ENCODE data around the gene SSU72. TPM values are rescaled to one million over a fixed set of nuclear protein-coding genes. Genes with fewer than 3 reads are reported as not detected.
"Not testable (repeated sequence)": the region's sequence is repeated elsewhere in the genome, so short reads cannot be mapped to it uniquely, and the experiment has no call there.

The SSU72 gene
- polyA plus RNA-seq, 1 experiment: 113 TPM

GRCh38 chr1:1512425-1512824 is 62.2 kb downstream of the SSU72 start:
- H3K9me3 ChIP-seq (ENCODE audit: control insufficient read depth, insufficient read depth, low read length); CTCF ChIA-PET; POLR2A ChIA-PET; H3K27me3 ChIP-seq (ENCODE audit: control insufficient read depth, insufficient read depth, low read length); DNase-seq (ENCODE audit: low read depth, low spot score); H3K27ac ChIP-seq (ENCODE audit: low read depth, low read length): not testable (repeated sequence)
- H3K4me3 ChIP-seq (ENCODE audit: low read depth, low read length): peak overlapping the region; percentile 60

DNA sequence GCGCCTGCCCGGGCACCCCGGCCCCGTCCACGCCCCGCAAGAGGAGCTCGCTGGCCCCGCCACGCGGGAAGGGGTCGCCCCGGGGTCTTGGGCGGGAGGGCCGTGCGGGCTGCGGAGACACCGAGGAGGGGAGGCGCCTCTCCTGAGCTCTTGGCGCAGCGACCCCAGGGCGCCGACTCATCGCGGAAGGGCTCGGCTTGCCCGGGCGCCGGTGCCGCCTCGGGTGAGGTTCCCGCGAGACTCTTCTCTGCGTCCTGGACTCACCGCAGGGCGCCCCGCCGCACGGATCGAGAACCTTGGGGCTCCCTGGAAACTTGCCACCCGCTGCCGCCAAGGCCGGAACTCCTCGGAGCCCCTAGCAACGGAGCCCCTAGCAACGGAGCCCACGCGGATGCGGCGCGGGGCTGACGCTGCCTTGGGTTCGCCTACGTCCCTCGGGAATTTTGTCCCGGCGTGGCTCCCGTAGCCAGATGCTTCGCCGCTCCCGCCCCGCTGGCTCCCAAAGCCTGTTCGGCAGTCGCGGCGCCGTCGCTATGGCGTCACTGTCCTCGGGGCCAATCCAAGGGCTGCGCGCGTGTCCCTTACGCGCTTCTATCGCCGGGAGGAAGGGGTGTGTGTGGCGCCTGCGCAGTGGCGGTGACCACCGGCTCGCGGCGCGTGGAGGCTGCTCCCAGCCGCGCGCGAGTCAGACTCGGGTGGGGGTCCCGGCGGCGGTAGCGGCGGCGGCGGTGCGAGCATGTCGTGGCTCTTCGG is 63.0 kb downstream of the SSU72 start, which contains the start of gene ATAD3A:
Gene ATAD3A, plus strand, starts transcription at position 630 of the 753 bp plus-strand sequence. Its CDS starts 107 bp downstream, at position 737.
- DNase-seq (ENCODE audit: low read depth, low spot score): peak; percentile 95
- Histone ChIP-seq H3K4me3 (ENCODE audit: low read depth, low read length) (peak within 1 kb of the TSS; percentile 90), H3K27ac (ENCODE audit: low read depth, low read length) (peak within 1 kb of the TSS; percentile 97), H3K27me3 (ENCODE audit: control insufficient read depth, insufficient read depth, low read length) (no peaks in the 10 kb centered on the region), H3K9me3 (ENCODE audit: control insufficient read depth, insufficient read depth, low read length) (peaks cover 3% of the 10 kb centered on the region; the same call in 1 of the 2 replicates)
- ChIA-PET POLR2A (interaction anchor here (0.7 to 1.0 kb wide), 5 partner anchors 12 to 136 kb away, joined by 3 read pairs; partner anchors contain the start of genes AURKAIP1 and CCNL2), CTCF (no interaction called here)
- TF ChIP-seq, protein P1, sequence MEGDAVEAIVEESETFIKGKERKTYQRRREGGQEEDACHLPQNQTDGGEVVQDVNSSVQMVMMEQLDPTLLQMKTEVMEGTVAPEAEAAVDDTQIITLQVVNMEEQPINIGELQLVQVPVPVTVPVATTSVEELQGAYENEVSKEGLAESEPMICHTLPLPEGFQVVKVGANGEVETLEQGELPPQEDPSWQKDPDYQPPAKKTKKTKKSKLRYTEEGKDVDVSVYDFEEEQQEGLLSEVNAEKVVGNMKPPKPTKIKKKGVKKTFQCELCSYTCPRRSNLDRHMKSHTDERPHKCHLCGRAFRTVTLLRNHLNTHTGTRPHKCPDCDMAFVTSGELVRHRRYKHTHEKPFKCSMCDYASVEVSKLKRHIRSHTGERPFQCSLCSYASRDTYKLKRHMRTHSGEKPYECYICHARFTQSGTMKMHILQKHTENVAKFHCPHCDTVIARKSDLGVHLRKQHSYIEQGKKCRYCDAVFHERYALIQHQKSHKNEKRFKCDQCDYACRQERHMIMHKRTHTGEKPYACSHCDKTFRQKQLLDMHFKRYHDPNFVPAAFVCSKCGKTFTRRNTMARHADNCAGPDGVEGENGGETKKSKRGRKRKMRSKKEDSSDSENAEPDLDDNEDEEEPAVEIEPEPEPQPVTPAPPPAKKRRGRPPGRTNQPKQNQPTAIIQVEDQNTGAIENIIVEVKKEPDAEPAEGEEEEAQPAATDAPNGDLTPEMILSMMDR (IDR thresholded peaks at IDR 0.05; ENCODE audit: low read depth, low read length): no peak

- TF ChIP-seq, protein P1 (IDR thresholded peaks at IDR 0.05; ENCODE audit: low read depth, low read length): no peak
- H3K9me3 ChIP-seq (ENCODE audit: control insufficient read depth, insufficient read depth, low read length): peaks cover 3% of the 10 kb centered on the region; the same call in 1 of the 2 replicates
- H3K27ac ChIP-seq (ENCODE audit: low read depth, low read length): no peak overlapping the region
- ChIA-PET CTCF (no interaction called here), POLR2A (interaction anchor here (0.7 to 1.0 kb wide), 5 partner anchors 13 to 136 kb away, joined by 3 read pairs; partner anchors contain the start of genes AURKAIP1 and CCNL2)
- DNase-seq (ENCODE audit: low read depth, low spot score): no peak
- H3K4me3 ChIP-seq (ENCODE audit: low read depth, low read length): peak overlapping the region; percentile 90
- no peaks in the 10 kb centered on the region for H3K27me3 ChIP-seq (ENCODE audit: control insufficient read depth, insufficient read depth, low read length)
Observed at GRCh38 chr1:1510912-1511532, 63.6 kb downstream of the SSU72 start.

GRCh38 chr1:1509465-1509850 is 65.2 kb downstream of the SSU72 start:
- H3K27ac ChIP-seq (ENCODE audit: low read depth, low read length); POLR2A ChIA-PET; H3K4me3 ChIP-seq (ENCODE audit: low read depth, low read length); CTCF ChIA-PET; DNase-seq (ENCODE audit: low read depth, low spot score); H3K27me3 ChIP-seq (ENCODE audit: control insufficient read depth, insufficient read depth, low read length); H3K9me3 ChIP-seq (ENCODE audit: control insufficient read depth, insufficient read depth, low read length): not testable (repeated sequence)

GRCh38 chr1:1508775-1509464 is 65.7 kb downstream of the SSU72 start:
- POLR2A ChIA-PET; H3K4me3 ChIP-seq (ENCODE audit: low read depth, low read length); DNase-seq (ENCODE audit: low read depth, low spot score): not testable (repeated sequence)

DNA sequence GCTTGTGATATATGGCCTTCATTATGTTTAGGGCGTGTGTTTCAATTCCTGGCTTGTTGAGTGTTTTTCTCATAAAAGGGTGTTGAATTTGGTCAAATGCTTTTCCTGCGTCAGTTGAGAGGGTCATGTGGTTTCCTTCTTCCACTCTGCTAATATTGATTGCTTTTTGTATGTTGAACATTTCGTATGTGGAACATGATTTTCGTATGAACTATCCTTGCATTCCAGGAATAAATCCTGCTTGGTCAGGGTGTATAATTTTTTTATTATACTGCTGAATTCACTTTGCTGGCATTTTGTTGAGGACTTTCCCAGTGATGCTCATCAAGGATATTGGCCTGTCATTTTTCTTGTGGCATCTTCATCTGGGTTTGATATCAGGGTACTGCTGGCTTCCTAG is 67.4 kb downstream of the SSU72 start:
- CTCF ChIA-PET: no interaction called here
- no peak for DNase-seq (ENCODE audit: low read depth, low spot score)

More at GRCh38 chr1:1508775-1509464, 65.7 kb downstream of the SSU72 start:
- H3K9me3 ChIP-seq (ENCODE audit: control insufficient read depth, insufficient read depth, low read length); H3K27me3 ChIP-seq (ENCODE audit: control insufficient read depth, insufficient read depth, low read length); H3K27ac ChIP-seq (ENCODE audit: low read depth, low read length); CTCF ChIA-PET: not testable (repeated sequence)

DNA sequence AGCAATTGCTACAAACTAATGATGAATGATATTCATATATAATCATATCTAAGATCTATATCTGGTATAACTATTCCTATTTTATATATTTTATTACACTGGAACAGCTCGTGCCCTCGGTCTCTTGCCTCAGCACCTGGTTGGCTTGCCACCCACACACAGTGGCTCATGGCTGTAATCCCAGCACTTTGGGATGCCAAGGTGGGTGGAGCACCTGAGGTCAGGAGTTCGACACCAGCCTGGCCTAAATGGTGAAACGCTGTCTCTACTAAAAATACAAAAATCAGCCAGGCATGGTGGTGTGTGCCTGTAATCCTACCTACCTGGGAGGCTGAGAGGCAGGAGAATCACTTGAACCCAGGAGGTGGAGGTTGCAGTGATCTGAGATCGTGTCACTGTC is 68.9 kb downstream of the SSU72 start:
- H3K4me3 ChIP-seq (ENCODE audit: low read depth, low read length): not testable (repeated sequence)
- CTCF ChIA-PET: interaction anchor here (1.1 kb wide), 1 partner anchor 16 kb away, joined by 3 read pairs; no protein-coding TSS in a partner anchor

More for the DNA sequence above, 67.4 kb downstream of the SSU72 start:
- Histone ChIP-seq H3K27me3 (ENCODE audit: control insufficient read depth, insufficient read depth, low read length) (no peaks in the 10 kb centered on the region), H3K9me3 (ENCODE audit: control insufficient read depth, insufficient read depth, low read length) (peaks cover 3% of the 10 kb centered on the region; the same call in 1 of the 2 replicates), H3K4me3 (ENCODE audit: low read depth, low read length) (no peak overlapping the region), H3K27ac (ENCODE audit: low read depth, low read length) (no peak overlapping the region)
- POLR2A ChIA-PET: no interaction called here
- TF ChIP-seq, protein P1 (IDR thresholded peaks at IDR 0.05; ENCODE audit: low read depth, low read length): no peak

More for the DNA sequence above, 68.9 kb downstream of the SSU72 start:
- H3K9me3 ChIP-seq (ENCODE audit: control insufficient read depth, insufficient read depth, low read length); H3K27ac ChIP-seq (ENCODE audit: low read depth, low read length); H3K27me3 ChIP-seq (ENCODE audit: control insufficient read depth, insufficient read depth, low read length); DNase-seq (ENCODE audit: low read depth, low spot score): not testable (repeated sequence)
- POLR2A ChIA-PET: interaction anchor here (1.0 kb wide), 1 partner anchor 107 kb away, joined by 3 read pairs; the partner anchor contains the start of gene CCNL2

Measured in AG04450 (cell line).